ENCODE data around the gene RPS6KA1.
A peak's percentile ranks its signal among the peaks of the same experiment; 100 is the strongest.

Gene RPS6KA1

GRCh38 chr1:26571381-26571780 is 41.8 kb downstream of the RPS6KA1 start:
- no peak for TF ChIP-seq CTCF (IDR thresholded peaks at IDR 0.05; ENCODE audit: low read depth, low read length, missing control alignments)
- no peak overlapping the region for H3K4me3 ChIP-seq (ENCODE audit: low read depth, low read length)
- no peak for DNase-seq (ENCODE audit: low read depth)
- in situ Hi-C loops (cut with HindIII; ENCODE audit: low sequenced_read_pairs): no loop called here

GRCh38 chr1:26574018-26574417 is 44.5 kb downstream of the RPS6KA1 start:
- DNase-seq (ENCODE audit: low read depth): no peak
- in situ Hi-C loops (cut with HindIII; ENCODE audit: low sequenced_read_pairs): no loop called here
- H3K4me3 ChIP-seq (ENCODE audit: low read depth, low read length): no peak overlapping the region
- no peak for TF ChIP-seq CTCF (IDR thresholded peaks at IDR 0.05; ENCODE audit: low read depth, low read length, missing control alignments)

- DNase-seq (ENCODE audit: low read depth): peak; percentile 29
- in situ Hi-C loops (cut with HindIII; ENCODE audit: low sequenced_read_pairs): no loop called here
- TF ChIP-seq CTCF (IDR thresholded peaks at IDR 0.05; ENCODE audit: low read depth, low read length, missing control alignments): no peak
- H3K4me3 ChIP-seq (ENCODE audit: low read depth, low read length): no peak overlapping the region
Measured at GRCh38 chr1:26574719-26575251, 45.2 kb downstream of the RPS6KA1 start.

- TF ChIP-seq CTCF (IDR thresholded peaks at IDR 0.05; ENCODE audit: low read depth, low read length, missing control alignments): no peak
- H3K4me3 ChIP-seq (ENCODE audit: low read depth, low read length): no peak overlapping the region
- in situ Hi-C loops (cut with HindIII; ENCODE audit: low sequenced_read_pairs): no loop called here
- no peak for DNase-seq (ENCODE audit: low read depth)
Measured at GRCh38 chr1:26575348-26575747, 45.8 kb downstream of the RPS6KA1 start.

- no peak for TF ChIP-seq CTCF (IDR thresholded peaks at IDR 0.05; ENCODE audit: low read depth, low read length, missing control alignments)
- no peak overlapping the region for H3K4me3 ChIP-seq (ENCODE audit: low read depth, low read length)
- no peak for DNase-seq (ENCODE audit: low read depth)
- in situ Hi-C loops (cut with HindIII; ENCODE audit: low sequenced_read_pairs): no loop called here
Measured at GRCh38 chr1:26578167-26578566, 48.6 kb downstream of the RPS6KA1 start.

- H3K4me3 ChIP-seq (ENCODE audit: low read depth, low read length): no peak overlapping the region
- in situ Hi-C loops (cut with HindIII; ENCODE audit: low sequenced_read_pairs): no loop called here
- TF ChIP-seq CTCF (IDR thresholded peaks at IDR 0.05; ENCODE audit: low read depth, low read length, missing control alignments): no peak
- DNase-seq (ENCODE audit: low read depth): no peak
Measured at GRCh38 chr1:26579681-26580111, 50.1 kb downstream of the RPS6KA1 start.

GRCh38 chr1:26580116-26580515 is 50.6 kb downstream of the RPS6KA1 start:
- DNase-seq (ENCODE audit: low read depth): no peak
- TF ChIP-seq CTCF (IDR thresholded peaks at IDR 0.05; ENCODE audit: low read depth, low read length, missing control alignments): no peak
- no peak overlapping the region for H3K4me3 ChIP-seq (ENCODE audit: low read depth, low read length)
- in situ Hi-C loops (cut with HindIII; ENCODE audit: low sequenced_read_pairs): no loop called here

Measured in astrocyte of the cerebellum (primary cell).